Neural progenitor cell (in vitro differentiated cells): ENCODE results near the gene C11orf87. TPM values are rescaled to one million over a fixed set of nuclear protein-coding genes. Genes with fewer than 3 reads are reported as not detected.

Experiments used
- DNase-seq: peaks from one replicate; pipeline ENCODE4 v3.0.0-alpha.2; 2016; ENCODE audit warnings: low spot score
- H2AFZ ChIP-seq: fragments of 200-600 bp; sonication (generic); replicated peaks from 2 replicates; pipeline ENCODE4 v1.6.1; 2016; ENCODE audit warnings: antibody characterized with exemption
- H3F3A ChIP-seq: fragments of 200-600 bp; sonication (generic); 2 replicates; pipeline ENCODE4 v1.6.1; 2016; ENCODE audit warnings: antibody characterized with exemption, low read depth
- H3K27ac ChIP-seq: fragments of 200-600 bp; sonication (generic); 2 replicates; pipeline ENCODE4 v1.5.1; 2016; ENCODE audit warnings: mild to moderate bottlenecking
- H3K27me3 ChIP-seq: fragments of 200-600 bp; sonication (generic); 2 replicates; pipeline ENCODE4 v1.6.1; 2016; ENCODE audit warnings: mild to moderate bottlenecking, moderate library complexity
- H3K36me3 ChIP-seq: fragments of 200-600 bp; sonication (generic); 2 replicates; pipeline ENCODE4 v1.5.1; 2016
- H3K4me1 ChIP-seq: fragments of 200-600 bp; sonication (generic); 2 replicates; pipeline ENCODE4 v1.6.1; 2016; ENCODE audit warnings: mixed run types
- H3K4me2 ChIP-seq: fragments of 200-600 bp; sonication (generic); 2 replicates; pipeline ENCODE4 v1.6.1; 2016
- H3K4me3 ChIP-seq: fragments of 200-600 bp; sonication (generic); 2 replicates; pipeline ENCODE4 v1.5.1; 2016
- H3K79me2 ChIP-seq: fragments of 200-600 bp; sonication (generic); 2 replicates; pipeline ENCODE4 v1.6.1; 2016; ENCODE audit warnings: low read depth
- H3K9ac ChIP-seq: fragments of 200-600 bp; sonication (generic); 2 replicates; pipeline ENCODE4 v1.6.1; 2016
- H3K9me3 ChIP-seq: fragments of 200-600 bp; sonication (generic); 2 replicates; pipeline ENCODE4 v1.5.1; 2016; ENCODE audit warnings: low read depth
- H4K20me1 ChIP-seq: fragments of 200-600 bp; sonication (generic); 2 replicates; pipeline ENCODE4 v1.6.1; 2016; ENCODE audit warnings: low read depth
- H3K27ac Mint-ChIP-seq: 3 replicates; pipeline ENCODE4 v1.8.0; 2021; ENCODE audit warnings: mixed read lengths
- H3K27me3 Mint-ChIP-seq: 2 replicates; pipeline ENCODE4 v1.8.0; 2022; ENCODE audit warnings: low read depth, mild to moderate bottlenecking, inconsistent platforms, moderate library complexity, mixed read lengths; ENCODE audit not compliant: insufficient read depth
- H3K36me3 Mint-ChIP-seq: 3 replicates; pipeline ENCODE4 v1.8.0; 2021; ENCODE audit warnings: mixed read lengths
- H3K4me1 Mint-ChIP-seq: 3 replicates; pipeline ENCODE4 v1.8.0; 2021; ENCODE audit warnings: mixed read lengths
- H3K4me3 Mint-ChIP-seq: 3 replicates; pipeline ENCODE4 v1.8.0; 2021; ENCODE audit warnings: mild to moderate bottlenecking, moderate library complexity, mixed read lengths
- H3K9me3 Mint-ChIP-seq: 3 replicates; pipeline ENCODE4 v1.8.0; 2020; ENCODE audit warnings: mixed read lengths
- EZH2 ChIP-seq: fragments of 200-600 bp; sonication (generic); IDR thresholded peaks from 2 replicates; pipeline ENCODE4 v1.6.1; 2017; ENCODE audit warnings: antibody characterized with exemption, mild to moderate bottlenecking, moderate library complexity
- EZH2phosphoT487 ChIP-seq: fragments of 200-600 bp; sonication (generic); IDR thresholded peaks from 2 replicates; pipeline ENCODE4 v1.6.1; 2017; ENCODE audit warnings: antibody characterized with exemption
- total RNA-seq: library from RNA; depleted of rRNA; stranded (reverse); fragments of >200 nt; gene quantifications from 2 replicates; pipeline ENCODE4 v1.2.3, GENCODE V29; 2015; ENCODE audit warnings: low replicate concordance
- TF ChIP-seq, protein P1 (sequence below): fragments of 200-600 bp; sonication (generic); IDR thresholded peaks from 2 replicates; pipeline ENCODE4 v1.5.1; 2017; ENCODE audit warnings: antibody characterized with exemption, mild to moderate bottlenecking

Gene C11orf87
- total RNA-seq, 1 donor from 2014 or later: not detected

DNA sequence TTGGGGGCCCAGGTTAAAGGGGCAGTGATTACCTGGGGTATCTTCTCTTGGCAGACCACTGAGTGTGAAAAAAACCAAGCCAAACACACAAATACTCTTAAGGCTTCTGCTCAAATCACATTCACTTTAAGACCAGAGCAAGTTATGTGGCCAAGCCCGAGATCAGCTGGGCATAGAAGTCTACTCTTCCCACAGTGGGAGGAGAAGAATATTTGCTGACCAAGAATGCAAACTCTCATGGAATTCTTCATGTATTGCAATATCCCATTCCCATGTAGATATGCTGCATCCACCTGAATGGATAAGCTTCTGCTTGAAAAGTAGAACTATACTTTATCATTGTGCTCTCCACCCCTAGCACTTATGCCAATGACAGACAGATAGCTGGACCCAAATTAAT, 37.1 kb upstream of the C11orf87 start:
- DNase-seq: no peak
- TF ChIP-seq EZH2phosphoT487 (no peak), EZH2 (no peak)
- TF ChIP-seq, protein P1, sequence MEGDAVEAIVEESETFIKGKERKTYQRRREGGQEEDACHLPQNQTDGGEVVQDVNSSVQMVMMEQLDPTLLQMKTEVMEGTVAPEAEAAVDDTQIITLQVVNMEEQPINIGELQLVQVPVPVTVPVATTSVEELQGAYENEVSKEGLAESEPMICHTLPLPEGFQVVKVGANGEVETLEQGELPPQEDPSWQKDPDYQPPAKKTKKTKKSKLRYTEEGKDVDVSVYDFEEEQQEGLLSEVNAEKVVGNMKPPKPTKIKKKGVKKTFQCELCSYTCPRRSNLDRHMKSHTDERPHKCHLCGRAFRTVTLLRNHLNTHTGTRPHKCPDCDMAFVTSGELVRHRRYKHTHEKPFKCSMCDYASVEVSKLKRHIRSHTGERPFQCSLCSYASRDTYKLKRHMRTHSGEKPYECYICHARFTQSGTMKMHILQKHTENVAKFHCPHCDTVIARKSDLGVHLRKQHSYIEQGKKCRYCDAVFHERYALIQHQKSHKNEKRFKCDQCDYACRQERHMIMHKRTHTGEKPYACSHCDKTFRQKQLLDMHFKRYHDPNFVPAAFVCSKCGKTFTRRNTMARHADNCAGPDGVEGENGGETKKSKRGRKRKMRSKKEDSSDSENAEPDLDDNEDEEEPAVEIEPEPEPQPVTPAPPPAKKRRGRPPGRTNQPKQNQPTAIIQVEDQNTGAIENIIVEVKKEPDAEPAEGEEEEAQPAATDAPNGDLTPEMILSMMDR: no peak
- Histone ChIP-seq H3K27me3 (no peaks in the 10 kb centered on the region), H3K36me3 (no peaks in the 10 kb centered on the region), H4K20me1 (no peaks in the 10 kb centered on the region), H3K9ac (no peak overlapping the region), H3K4me2 (no peak overlapping the region), H2AFZ (no peak overlapping the region), H3K4me3 (no peak overlapping the region), H3K27ac (no peak overlapping the region), H3F3A (no peaks in the 10 kb centered on the region), H3K79me2 (no peaks in the 10 kb centered on the region), H3K4me1 (no peaks in the 10 kb centered on the region), H3K9me3 (no peaks in the 10 kb centered on the region)
- H3K9me3 Mint-ChIP-seq: no peaks in the 10 kb centered on the region
- H3K27ac Mint-ChIP-seq: no peak overlapping the region
- peaks cover 28% of the 10 kb centered on the region for H3K4me1 Mint-ChIP-seq
- H3K4me3 Mint-ChIP-seq: no peak overlapping the region
- no peaks in the 10 kb centered on the region for H3K36me3 Mint-ChIP-seq
- peaks cover 6% of the 10 kb centered on the region for H3K27me3 Mint-ChIP-seq

DNA sequence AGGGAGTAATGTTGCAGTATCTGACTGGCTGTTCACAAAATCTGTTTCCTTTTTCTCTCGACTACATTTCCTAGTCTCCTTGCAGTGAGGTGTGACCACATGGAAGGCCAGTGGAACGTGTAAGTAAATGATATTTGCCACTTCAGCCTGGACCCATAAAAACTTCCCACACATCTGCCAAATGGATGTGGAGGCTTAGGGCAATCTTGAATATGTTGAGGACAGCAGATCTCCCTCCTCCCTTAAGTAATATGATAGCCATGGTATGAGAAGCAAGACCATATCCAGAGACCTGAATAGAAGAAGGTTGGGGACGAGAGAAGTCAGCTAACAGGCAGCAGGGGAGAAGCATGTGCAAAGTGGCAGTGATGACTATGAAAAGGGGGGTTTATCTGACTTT, 33.0 kb upstream of the C11orf87 start:
- Histone ChIP-seq H3K4me3 (no peak overlapping the region), H3K4me1 (no peaks in the 10 kb centered on the region), H3F3A (no peaks in the 10 kb centered on the region), H3K27ac (no peak overlapping the region), H3K79me2 (no peaks in the 10 kb centered on the region), H3K36me3 (no peaks in the 10 kb centered on the region), H3K4me2 (no peak overlapping the region), H3K9ac (no peak overlapping the region), H2AFZ (no peak overlapping the region), H3K27me3 (no peaks in the 10 kb centered on the region), H4K20me1 (no peaks in the 10 kb centered on the region), H3K9me3 (no peaks in the 10 kb centered on the region)
- peaks cover 2% of the 10 kb centered on the region for H3K27me3 Mint-ChIP-seq
- H3K36me3 Mint-ChIP-seq: no peaks in the 10 kb centered on the region
- TF ChIP-seq, protein P1: no peak
- TF ChIP-seq EZH2phosphoT487: no peak
- no peak for TF ChIP-seq EZH2
- peaks cover 13% of the 10 kb centered on the region for H3K4me1 Mint-ChIP-seq
- no peak for DNase-seq
- peak overlapping the region; percentile 13 for H3K27ac Mint-ChIP-seq
- no peak overlapping the region for H3K4me3 Mint-ChIP-seq
- H3K9me3 Mint-ChIP-seq: peaks cover 5% of the 10 kb centered on the region

DNA sequence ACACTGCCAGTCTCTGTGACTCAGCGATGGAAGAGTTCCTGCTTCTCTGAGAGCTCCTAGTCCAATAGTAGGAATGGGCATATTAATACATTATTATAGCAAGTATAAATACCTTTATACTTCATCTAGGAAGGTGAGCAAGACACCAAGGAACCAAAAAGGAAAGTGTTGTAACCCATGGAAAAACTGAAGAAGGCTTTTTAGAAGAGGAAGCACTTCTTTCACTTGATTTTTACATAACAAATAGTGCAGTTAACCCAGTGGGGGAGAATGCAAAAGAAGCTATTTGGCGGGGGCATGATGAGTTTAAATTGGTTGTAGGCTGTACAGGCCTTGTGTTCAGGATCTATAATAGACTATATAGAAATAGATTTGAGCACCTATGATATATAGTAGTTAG, 31.2 kb upstream of the C11orf87 start:
- TF ChIP-seq EZH2phosphoT487: no peak
- TF ChIP-seq, protein P1: no peak
- TF ChIP-seq EZH2: no peak
- no peak for DNase-seq

More for the DNA sequence above, 31.2 kb upstream of the C11orf87 start:
- no peaks in the 10 kb centered on the region for H4K20me1 ChIP-seq
- no peaks in the 10 kb centered on the region for H3F3A ChIP-seq
- no peak overlapping the region for H3K9ac ChIP-seq
- H3K9me3 Mint-ChIP-seq: peaks cover 5% of the 10 kb centered on the region
- H3K27me3 ChIP-seq: no peaks in the 10 kb centered on the region
- no peak overlapping the region for H3K4me3 ChIP-seq
- H2AFZ ChIP-seq: no peak overlapping the region
- no peak overlapping the region for H3K4me2 ChIP-seq
- H3K4me1 ChIP-seq: no peaks in the 10 kb centered on the region
- H3K27ac Mint-ChIP-seq: no peak overlapping the region
- H3K4me1 Mint-ChIP-seq: peaks cover 6% of the 10 kb centered on the region
- H3K9me3 ChIP-seq: no peaks in the 10 kb centered on the region
- H3K27me3 Mint-ChIP-seq: peaks cover 2% of the 10 kb centered on the region
- H3K27ac ChIP-seq: no peak overlapping the region
- H3K36me3 ChIP-seq: no peaks in the 10 kb centered on the region
- no peaks in the 10 kb centered on the region for H3K79me2 ChIP-seq
- no peak overlapping the region for H3K4me3 Mint-ChIP-seq
- H3K36me3 Mint-ChIP-seq: no peaks in the 10 kb centered on the region
